ENCODE results near the gene LZTFL1. TPM values are rescaled to one million over a fixed set of nuclear protein-coding genes. Genes with fewer than 3 reads are reported as not detected.
"Not testable (repeated sequence)": the region's sequence is repeated elsewhere in the genome, so short reads cannot be mapped to it uniquely, and the experiment has no call there.

LZTFL1 gene
- total RNA-seq, 2 donors from 2014 or later: 23.2 to 28.9 TPM

GRCh38 chr3:45864760-45865519, 23.0 kb upstream of the LZTFL1 start:
- DNase-seq (ENCODE audit: low spot score): no peak
- no peaks in the 10 kb centered on the region for H3K27me3 ChIP-seq (replicated peaks; ENCODE audit: insufficient read depth)
- intact Hi-C loops (cut with DNase I): no loop called here
- no peaks in the 10 kb centered on the region for H3K4me1 ChIP-seq (replicated peaks)
- H3K4me3 ChIP-seq: no peak overlapping the region
- H3K36me3 ChIP-seq: no peaks in the 10 kb centered on the region
- WGBS: 67% methylated on average over 8 of the region's 8 CpGs
- no peak for TF ChIP-seq CTCF (IDR thresholded peaks at IDR 0.05)
- TF ChIP-seq POLR2A (IDR thresholded peaks at IDR 0.05): no peak
- no peak for TF ChIP-seq POLR2AphosphoS5 (IDR thresholded peaks at IDR 0.05)
- H3K27ac ChIP-seq: no peak overlapping the region
- H3K9me3 ChIP-seq: no peaks in the 10 kb centered on the region

DNA sequence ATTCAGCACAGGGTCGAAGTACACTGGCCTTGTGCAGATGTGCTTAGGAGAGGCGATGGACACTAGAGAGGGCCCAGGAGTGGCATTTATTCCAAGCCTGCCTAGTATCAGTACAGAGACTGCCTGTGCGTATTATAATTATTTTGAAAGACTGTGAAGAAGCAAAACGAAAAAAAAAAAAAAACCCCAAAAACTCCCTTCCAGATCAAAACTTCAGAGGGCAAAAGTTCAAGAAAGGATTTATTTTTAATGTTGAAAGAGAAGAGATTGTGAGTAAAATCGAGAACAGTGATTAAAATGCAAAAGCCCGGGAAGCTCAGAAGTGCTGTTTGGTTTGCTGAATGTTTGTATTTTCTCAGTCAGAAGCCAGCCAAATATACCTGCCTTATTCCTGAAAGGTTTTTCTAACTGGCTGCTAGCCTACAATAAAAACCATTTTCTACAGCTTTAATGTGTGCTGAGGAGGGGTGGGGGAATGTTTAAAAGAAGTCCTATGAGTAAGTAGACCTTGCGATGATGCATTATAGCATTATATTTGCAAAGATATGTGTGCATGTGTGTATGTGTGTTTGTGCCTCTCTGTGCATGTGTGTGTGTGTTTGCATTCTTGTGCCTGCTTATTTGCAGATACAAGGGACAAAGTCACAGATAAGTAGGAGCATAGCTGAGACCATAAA, 19.3 kb upstream of the LZTFL1 start:
- H3K9me3 ChIP-seq: no peaks in the 10 kb centered on the region
- WGBS: 47% methylated on average over 7 of the region's 7 CpGs
- no peak for DNase-seq (ENCODE audit: low spot score)
- intact Hi-C loops (cut with DNase I): no loop called here
- no peak overlapping the region for H3K27ac ChIP-seq
- no peaks in the 10 kb centered on the region for H3K36me3 ChIP-seq
- no peak for TF ChIP-seq CTCF (IDR thresholded peaks at IDR 0.05)
- no peaks in the 10 kb centered on the region for H3K4me1 ChIP-seq (replicated peaks)
- no peaks in the 10 kb centered on the region for H3K27me3 ChIP-seq (replicated peaks; ENCODE audit: insufficient read depth)
- no peak overlapping the region for H3K4me3 ChIP-seq

DNA sequence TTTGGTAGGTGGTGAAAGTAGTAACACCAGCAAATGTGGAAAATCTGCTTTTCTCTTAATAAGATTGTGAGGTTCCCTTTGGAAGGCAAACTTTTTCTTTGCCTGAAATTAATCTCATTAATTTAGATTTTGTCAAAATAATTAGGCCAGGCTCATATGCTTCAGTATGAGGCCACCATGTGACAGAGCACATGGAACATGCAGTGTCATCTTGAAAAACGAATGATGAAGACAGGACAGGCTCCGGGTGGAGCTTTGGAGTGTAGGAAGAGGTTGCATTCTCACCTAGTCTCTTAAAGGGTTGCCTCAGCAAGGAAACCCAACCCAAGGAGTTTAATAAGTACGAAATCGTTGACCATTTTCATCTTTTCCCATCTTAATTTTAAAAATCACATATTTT, 18.6 kb upstream of the LZTFL1 start:
- Histone ChIP-seq H3K4me3 (no peak overlapping the region), H3K27me3 (replicated peaks; ENCODE audit: insufficient read depth) (no peaks in the 10 kb centered on the region), H3K27ac (no peak overlapping the region), H3K9me3 (no peaks in the 10 kb centered on the region), H3K4me1 (replicated peaks) (no peaks in the 10 kb centered on the region), H3K36me3 (no peaks in the 10 kb centered on the region)
- 78% methylated on average over 4 of the region's 4 CpGs for WGBS
- DNase-seq (ENCODE audit: low spot score): no peak
- TF ChIP-seq POLR2A (IDR thresholded peaks at IDR 0.05) (no peak), POLR2AphosphoS5 (IDR thresholded peaks at IDR 0.05) (no peak), CTCF (IDR thresholded peaks at IDR 0.05) (no peak)
- intact Hi-C loops (cut with DNase I): no loop called here

DNA sequence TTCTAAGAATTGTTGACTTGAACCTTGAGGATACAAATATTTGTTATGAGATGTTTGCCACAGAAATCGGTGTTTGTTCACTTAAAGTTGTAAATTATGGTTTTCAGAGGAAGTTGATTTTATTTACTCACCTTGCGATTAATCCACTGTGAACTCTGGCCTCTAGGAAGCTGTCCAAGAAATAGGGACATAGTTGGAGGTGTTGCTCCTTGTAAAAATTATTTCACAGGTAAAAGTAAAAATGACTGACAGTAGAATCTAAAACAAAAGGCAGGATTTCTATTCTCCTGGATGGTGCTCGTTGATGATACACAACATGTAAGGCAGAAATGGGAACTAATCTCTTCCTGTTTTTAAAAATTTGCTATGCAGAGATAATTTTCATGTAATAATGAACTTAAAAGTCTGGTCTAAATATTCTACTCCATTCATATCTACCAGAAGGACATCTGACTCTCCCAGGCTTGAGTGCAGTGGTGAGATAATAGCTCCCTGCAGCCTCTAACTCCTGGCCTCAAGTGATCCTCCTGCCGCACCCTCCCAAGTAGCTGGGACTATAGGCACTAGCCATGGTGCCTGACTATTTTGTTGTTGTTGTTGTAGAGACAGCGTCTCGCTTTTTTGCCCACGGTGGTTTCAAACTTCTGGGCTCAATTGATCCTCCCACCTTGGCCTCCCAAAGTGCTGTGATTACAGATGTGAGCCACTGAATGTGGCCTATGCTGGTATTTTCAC, 17.1 kb upstream of the LZTFL1 start:
- Histone ChIP-seq H3K9me3 (no peaks in the 10 kb centered on the region), H3K27me3 (replicated peaks; ENCODE audit: insufficient read depth) (no peaks in the 10 kb centered on the region), H3K36me3 (no peaks in the 10 kb centered on the region), H3K4me1 (replicated peaks) (no peaks in the 10 kb centered on the region), H3K4me3 (no peak overlapping the region), H3K27ac (no peak overlapping the region)
- WGBS: 81% methylated on average over 7 of the region's 7 CpGs
- DNase-seq (ENCODE audit: low spot score): no peak
- TF ChIP-seq CTCF (IDR thresholded peaks at IDR 0.05) (no peak), POLR2AphosphoS5 (IDR thresholded peaks at IDR 0.05) (no peak), POLR2A (IDR thresholded peaks at IDR 0.05) (no peak)
- intact Hi-C loops (cut with DNase I): no loop called here

- intact Hi-C loops (cut with DNase I); H3K27me3 ChIP-seq (replicated peaks; ENCODE audit: insufficient read depth); H3K27ac ChIP-seq; H3K36me3 ChIP-seq; H3K9me3 ChIP-seq; DNase-seq (ENCODE audit: low spot score); H3K4me3 ChIP-seq; H3K4me1 ChIP-seq (replicated peaks): not testable (repeated sequence)
- WGBS: 82% methylated on average over 2 of the region's 2 CpGs
These were observed 15.1 kb upstream of the LZTFL1 start for GRCh38 chr3:45857024-45857423.

DNA sequence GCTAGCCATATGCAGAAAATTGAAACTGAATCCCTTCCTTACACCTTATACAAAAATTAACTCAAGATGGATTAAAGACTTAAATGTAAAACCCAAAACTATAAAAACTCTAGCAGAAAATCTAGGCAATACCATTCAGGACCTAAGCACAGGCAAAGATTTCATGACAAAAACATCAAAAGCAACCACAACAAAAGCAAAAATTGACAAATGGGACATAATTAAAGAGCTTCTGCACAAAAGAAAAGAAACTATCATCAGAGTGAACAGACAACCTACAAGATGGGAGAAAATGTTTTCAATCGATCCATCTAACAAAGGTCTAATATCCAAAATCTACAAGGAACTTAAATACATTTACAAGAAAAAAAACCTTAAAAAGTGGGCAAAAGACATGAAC, 14.4 kb upstream of the LZTFL1 start:
- H3K27me3 ChIP-seq (replicated peaks; ENCODE audit: insufficient read depth); H3K27ac ChIP-seq; H3K36me3 ChIP-seq; H3K9me3 ChIP-seq; DNase-seq (ENCODE audit: low spot score); intact Hi-C loops (cut with DNase I); H3K4me3 ChIP-seq; H3K4me1 ChIP-seq (replicated peaks): not testable (repeated sequence)
- 76% methylated on average over 1 of the region's 1 CpG for WGBS
